ENCODE data around the gene MKRN2. TPM values are rescaled to one million over a fixed set of nuclear protein-coding genes. Genes with fewer than 3 reads are reported as not detected.

The MKRN2 gene
- total and polyA plus RNA-seq, 7 donors: 11.6 to 37.4 (median 27.4) TPM

- H3K9me3 ChIP-seq: no peaks in the 10 kb centered on the region
- DNase-seq: no peak
- H3K36me3 ChIP-seq: peaks cover 30 to 100% (median 62%) of the 10 kb centered on the region in 4 donors
- no peak overlapping the region for H3K27ac ChIP-seq
- H3K4me1 ChIP-seq: no peaks in the 10 kb centered on the region
- TF ChIP-seq POLR2A (IDR thresholded peaks at IDR 0.05) (no peak), EP300 (IDR thresholded peaks at IDR 0.05) (no peak), POLR2AphosphoS5 (IDR thresholded peaks at IDR 0.05) (no peak)
- TF ChIP-seq, protein P1, sequence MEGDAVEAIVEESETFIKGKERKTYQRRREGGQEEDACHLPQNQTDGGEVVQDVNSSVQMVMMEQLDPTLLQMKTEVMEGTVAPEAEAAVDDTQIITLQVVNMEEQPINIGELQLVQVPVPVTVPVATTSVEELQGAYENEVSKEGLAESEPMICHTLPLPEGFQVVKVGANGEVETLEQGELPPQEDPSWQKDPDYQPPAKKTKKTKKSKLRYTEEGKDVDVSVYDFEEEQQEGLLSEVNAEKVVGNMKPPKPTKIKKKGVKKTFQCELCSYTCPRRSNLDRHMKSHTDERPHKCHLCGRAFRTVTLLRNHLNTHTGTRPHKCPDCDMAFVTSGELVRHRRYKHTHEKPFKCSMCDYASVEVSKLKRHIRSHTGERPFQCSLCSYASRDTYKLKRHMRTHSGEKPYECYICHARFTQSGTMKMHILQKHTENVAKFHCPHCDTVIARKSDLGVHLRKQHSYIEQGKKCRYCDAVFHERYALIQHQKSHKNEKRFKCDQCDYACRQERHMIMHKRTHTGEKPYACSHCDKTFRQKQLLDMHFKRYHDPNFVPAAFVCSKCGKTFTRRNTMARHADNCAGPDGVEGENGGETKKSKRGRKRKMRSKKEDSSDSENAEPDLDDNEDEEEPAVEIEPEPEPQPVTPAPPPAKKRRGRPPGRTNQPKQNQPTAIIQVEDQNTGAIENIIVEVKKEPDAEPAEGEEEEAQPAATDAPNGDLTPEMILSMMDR (IDR thresholded peaks at IDR 0.05): no peak
- H3K27me3 ChIP-seq: no peaks in the 10 kb centered on the region
- intact Hi-C loops (cut with DNase I): no loop called here
- no peak overlapping the region for H3K4me3 ChIP-seq
Observed at GRCh38 chr3:12583280-12583679, 26.4 kb downstream of the MKRN2 start.

GRCh38 chr3:12584083-12584482, 27.2 kb downstream of the MKRN2 start:
- no peak for DNase-seq
- H3K4me3 ChIP-seq: no peak overlapping the region
- H3K9me3 ChIP-seq: no peaks in the 10 kb centered on the region
- H3K36me3 ChIP-seq: peaks cover 31 to 100% (median 62%) of the 10 kb centered on the region in 4 donors
- H3K4me1 ChIP-seq: no peaks in the 10 kb centered on the region
- intact Hi-C loops (cut with DNase I): no loop called here
- 94 to 96% methylated on average over 2 of the region's 2 CpGs for WGBS, 2 donors
- H3K27ac ChIP-seq: no peak overlapping the region
- H3K27me3 ChIP-seq: no peaks in the 10 kb centered on the region
- TF ChIP-seq POLR2A (IDR thresholded peaks at IDR 0.05) (no peak), POLR2AphosphoS5 (IDR thresholded peaks at IDR 0.05) (no peak), EP300 (IDR thresholded peaks at IDR 0.05) (no peak)

DNA sequence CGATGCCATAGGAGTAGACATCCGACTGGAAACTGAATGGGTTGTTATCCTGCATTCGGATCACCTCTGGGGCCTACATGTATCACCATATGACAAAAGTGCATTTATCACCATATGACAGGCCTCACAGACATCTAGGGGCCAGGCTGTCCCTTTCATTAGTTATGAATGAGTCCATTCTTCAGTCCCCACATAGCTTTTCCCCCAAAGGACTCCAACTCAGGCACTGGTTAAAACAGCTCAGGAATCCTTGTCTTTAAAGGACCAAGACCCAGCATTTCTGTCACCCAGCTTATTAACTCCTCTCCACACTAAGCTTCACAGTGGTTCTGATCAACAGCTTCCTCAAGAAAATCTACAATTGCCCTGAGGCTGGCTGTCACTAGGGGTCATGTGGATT, 28.3 kb downstream of the MKRN2 start:
- Histone ChIP-seq H3K9me3 (no peaks in the 10 kb centered on the region), H3K4me1 (no peaks in the 10 kb centered on the region), H3K36me3 (peaks cover 31 to 100% (median 59%) of the 10 kb centered on the region in 4 donors), H3K4me3 (no peak overlapping the region), H3K27ac (no peak overlapping the region), H3K27me3 (no peaks in the 10 kb centered on the region)
- TF ChIP-seq POLR2A (IDR thresholded peaks at IDR 0.05): no peak
- no peak for TF ChIP-seq EP300 (IDR thresholded peaks at IDR 0.05)
- no peak for TF ChIP-seq POLR2AphosphoS5 (IDR thresholded peaks at IDR 0.05)
- TF ChIP-seq, protein P1 (IDR thresholded peaks at IDR 0.05): no peak
- DNase-seq: no peak
- 92 to 97% methylated on average over 3 of the region's 3 CpGs for WGBS, 2 donors
- intact Hi-C loops (cut with DNase I): no loop called here

DNA sequence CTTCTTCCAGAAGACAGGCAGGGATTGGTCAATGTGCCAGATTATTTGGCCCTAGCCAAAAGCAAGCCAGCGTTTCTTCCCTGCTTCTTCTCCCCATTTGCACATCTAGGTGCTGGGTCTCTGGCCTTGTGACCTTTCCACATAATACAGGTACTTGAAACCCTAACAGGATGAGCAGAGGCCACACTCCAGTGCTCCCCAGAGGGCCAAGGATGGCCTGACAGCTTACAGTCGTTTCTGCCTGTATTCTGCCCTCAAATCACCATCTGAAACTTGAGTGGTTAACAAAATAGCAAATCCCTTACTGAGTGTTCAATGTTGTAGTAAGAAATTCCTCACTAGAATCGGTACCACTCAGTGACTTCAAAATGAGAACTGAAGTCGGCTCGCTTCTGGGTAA, 29.1 kb downstream of the MKRN2 start:
- H3K27ac ChIP-seq: no peak overlapping the region
- peaks cover 30 to 100% (median 64%) of the 10 kb centered on the region in 4 donors for H3K36me3 ChIP-seq
- TF ChIP-seq POLR2A (IDR thresholded peaks at IDR 0.05): no peak
- TF ChIP-seq, protein P1 (IDR thresholded peaks at IDR 0.05): no peak
- TF ChIP-seq POLR2AphosphoS5 (IDR thresholded peaks at IDR 0.05): no peak
- no peak for TF ChIP-seq EP300 (IDR thresholded peaks at IDR 0.05)
- WGBS, 2 donors: 76 to 83% methylated on average over 5 of the region's 5 CpGs
- H3K27me3 ChIP-seq: no peaks in the 10 kb centered on the region
- no peaks in the 10 kb centered on the region for H3K4me1 ChIP-seq
- H3K4me3 ChIP-seq: no peak overlapping the region
- no peak for DNase-seq
- intact Hi-C loops (cut with DNase I): no loop called here
- H3K9me3 ChIP-seq: no peaks in the 10 kb centered on the region

- H3K27me3 ChIP-seq: no peaks in the 10 kb centered on the region
Observed at GRCh38 chr3:12586403-12586802, 29.5 kb downstream of the MKRN2 start.

More at GRCh38 chr3:12586403-12586802, 29.5 kb downstream of the MKRN2 start:
- H3K9me3 ChIP-seq: no peaks in the 10 kb centered on the region
- TF ChIP-seq, protein P1 (IDR thresholded peaks at IDR 0.05): no peak
- intact Hi-C loops (cut with DNase I): no loop called here
- no peak overlapping the region for H3K27ac ChIP-seq
- H3K4me3 ChIP-seq: no peak overlapping the region
- peaks cover 34 to 100% (median 64%) of the 10 kb centered on the region in 4 donors for H3K36me3 ChIP-seq
- DNase-seq: no peak
- WGBS, 2 donors: 86 to 90% methylated on average over 3 of the region's 3 CpGs
- no peaks in the 10 kb centered on the region for H3K4me1 ChIP-seq
